ENCODE results near the gene TCF25. TPM values are rescaled to one million over a fixed set of nuclear protein-coding genes. Genes with fewer than 3 reads are reported as not detected.

TCF25 gene
- total RNA-seq, 2 donors from 2014 or later = 127 to 158 TPM

GRCh38 chr16:89899879-89900481 lies 26.6 kb downstream of the TCF25 start:
- intact Hi-C loops (cut with DNase I) = no loop called here
- DNase-seq (ENCODE audit: low spot score) = no peak

GRCh38 chr16:89900885-89901284 lies 27.5 kb downstream of the TCF25 start:
- intact Hi-C loops (cut with DNase I) = no loop called here
- DNase-seq (ENCODE audit: low spot score) = no peak

- intact Hi-C loops (cut with DNase I) = no loop called here
- no peak for DNase-seq (ENCODE audit: low spot score)
These were observed 29.6 kb downstream of the TCF25 start for GRCh38 chr16:89902980-89903379.

GRCh38 chr16:89903908-89904515 lies 30.6 kb downstream of the TCF25 start:
- DNase-seq (ENCODE audit: low spot score) = no peak
- intact Hi-C loops (cut with DNase I) = no loop called here

- no peak for DNase-seq (ENCODE audit: low spot score)
- intact Hi-C loops (cut with DNase I) = no loop called here
These were observed 31.5 kb downstream of the TCF25 start for GRCh38 chr16:89904606-89905510.

- intact Hi-C loops (cut with DNase I) = no loop called here
These were observed 32.2 kb downstream of the TCF25 start for GRCh38 chr16:89905511-89906139.

GRCh38 chr16:89906140-89907025 lies 33.0 kb downstream of the TCF25 start:
- intact Hi-C loops (cut with DNase I) = no loop called here
- DNase-seq (ENCODE audit: low spot score) = no peak

More at GRCh38 chr16:89905511-89906139, 32.2 kb downstream of the TCF25 start:
- no peak for DNase-seq (ENCODE audit: low spot score)

- intact Hi-C loops (cut with DNase I) = no loop called here
These were observed 33.8 kb downstream of the TCF25 start for GRCh38 chr16:89907055-89907814.

GRCh38 chr16:89908236-89908635 lies 34.8 kb downstream of the TCF25 start:
- intact Hi-C loops (cut with DNase I) = no loop called here
- DNase-seq (ENCODE audit: low spot score) = no peak

More at GRCh38 chr16:89907055-89907814, 33.8 kb downstream of the TCF25 start:
- DNase-seq (ENCODE audit: low spot score) = no peak

- intact Hi-C loops (cut with DNase I) = no loop called here
- peak; percentile 96 for DNase-seq (ENCODE audit: low spot score)
These were observed 36.7 kb downstream of the TCF25 start for GRCh38 chr16:89909777-89910716.

- intact Hi-C loops (cut with DNase I) = no loop called here
- no peak for DNase-seq (ENCODE audit: low spot score)
These were observed 37.4 kb downstream of the TCF25 start for GRCh38 chr16:89910717-89911354.

- no peak for DNase-seq (ENCODE audit: low spot score)
These were observed 38.0 kb downstream of the TCF25 start for GRCh38 chr16:89911375-89911774.

GRCh38 chr16:89912143-89912542 lies 38.8 kb downstream of the TCF25 start:
- DNase-seq (ENCODE audit: low spot score) = no peak
- intact Hi-C loops (cut with DNase I) = no loop called here

More at GRCh38 chr16:89911375-89911774, 38.0 kb downstream of the TCF25 start:
- intact Hi-C loops (cut with DNase I) = no loop called here

- intact Hi-C loops (cut with DNase I) = no loop called here
- no peak for DNase-seq (ENCODE audit: low spot score)
These were observed 39.2 kb downstream of the TCF25 start for GRCh38 chr16:89912627-89913026.

- no peak for DNase-seq (ENCODE audit: low spot score)
- intact Hi-C loops (cut with DNase I) = no loop called here
These were observed 40.3 kb downstream of the TCF25 start for GRCh38 chr16:89913408-89914387.
